Activated CD4-positive, alpha-beta T cell treated with anti-CD3 and anti-CD28 coated beads for 36 hours (primary cell): ENCODE data around the gene TMEFF1. TPM values are rescaled to one million over a fixed set of nuclear protein-coding genes. Genes with fewer than 3 reads are reported as not detected.
"Not testable (repeated sequence)": the region's sequence is repeated elsewhere in the genome, so short reads cannot be mapped to it uniquely, and the experiment has no call there.

ENCODE experiments used
- ATAC-seq: fragments of 200-7000 bp; cut with Tn5 transposase; one replicate; pipeline ENCODE4 v1.10.0; 2021; ENCODE audit warnings: mild to moderate bottlenecking, moderate library complexity
- CTCF ChIA-PET: fragments of 350-600 bp; sonication (Branson Sonifier 250); formaldehyde crosslinking; loops from one replicate; lab custom pipeline; 2021; ENCODE audit warnings: antibody characterized with exemption; lab: Charles Lee
- POLR2A ChIA-PET: fragments of 350-600 bp; sonication (Branson Sonifier 250); formaldehyde crosslinking; loops from one replicate; lab custom pipeline; 2021; ENCODE audit warnings: antibody characterized with exemption, inconsistent platforms; lab: Charles Lee
- DNase-seq: peaks from one replicate; pipeline ENCODE4 v3.0.0-alpha.2; 2020
- H3K27ac Mint-ChIP-seq: one replicate; pipeline ENCODE4 v1.8.0; 2021; ENCODE audit warnings: mixed read lengths
- H3K27me3 Mint-ChIP-seq: one replicate; pipeline ENCODE4 v1.8.0; 2021; ENCODE audit warnings: mixed read lengths
- H3K36me3 Mint-ChIP-seq: one replicate; pipeline ENCODE4 v1.8.0; 2021; ENCODE audit warnings: low read depth, mixed read lengths
- H3K4me1 Mint-ChIP-seq: one replicate; pipeline ENCODE4 v1.8.0; 2021; ENCODE audit warnings: mixed read lengths
- H3K4me3 Mint-ChIP-seq: one replicate; pipeline ENCODE4 v1.8.0; 2021; ENCODE audit warnings: mild to moderate bottlenecking, moderate library complexity, mixed read lengths
- H3K9me3 Mint-ChIP-seq: one replicate; pipeline ENCODE4 v1.8.0; 2021; ENCODE audit warnings: low read depth, mixed read lengths
- intact Hi-C, 2 experiments: fragments of 100-400 bp; cut with DNase I in 1 of 2; cut with micrococcal nuclease in 1 of 2; formaldehyde crosslinking; loops; one replicate each; pipeline versions ENCODE4 v1.14.2 to v1.15.1; 2022 to 2024; cut with DNase I, micrococcal nuclease
- total RNA-seq, 2 experiments: library from RNA; stranded (reverse); gene quantifications; one replicate each; pipeline ENCODE4 v1.2.3, GENCODE V29; 2021

TMEFF1 gene
- total RNA-seq, 2 experiments from 2014 or later: 0.27 TPM; not detected in 1

- POLR2A ChIA-PET: interaction anchor here (0.5 kb wide), 1 partner anchor 11 kb away, joined by 3 read pairs; no protein-coding TSS in a partner anchor
- Mint-ChIP-seq H3K9me3 (no peaks in the 10 kb centered on the region), H3K4me3 (no peak overlapping the region), H3K27ac (no peak overlapping the region), H3K27me3 (no peaks in the 10 kb centered on the region), H3K4me1 (peaks cover 16% of the 10 kb centered on the region), H3K36me3 (peaks cover 2% of the 10 kb centered on the region)
- DNase-seq (no peak), ATAC-seq (no peak)
- CTCF ChIA-PET: interaction anchor here (1.0 to 1.2 kb wide), 2 partner anchors 28 to 108 kb away, joined by 3 read pairs; no protein-coding TSS in a partner anchor
- intact Hi-C loops: loop anchor here in 1 of 2 experiments (10.0 kb wide), 1 partner anchor 1248 kb away; no protein-coding TSS in a partner anchor
These were observed 40.2 kb upstream of the TMEFF1 start for GRCh38 chr9:100432736-100433135.

- CTCF ChIA-PET: interaction anchor here (0.5 to 3.4 kb wide), 8 partner anchors 10 to 112 kb away, joined by 3 to 13 read pairs (median 4); partner anchors contain the start of genes MSANTD3 and TEX10
- DNase-seq (no peak), ATAC-seq (no peak)
- Mint-ChIP-seq H3K36me3 (no peaks in the 10 kb centered on the region), H3K4me1 (no peaks in the 10 kb centered on the region), H3K27ac (no peak overlapping the region), H3K27me3 (no peaks in the 10 kb centered on the region), H3K4me3 (no peak overlapping the region), H3K9me3 (no peaks in the 10 kb centered on the region)
- POLR2A ChIA-PET: no interaction called here
- intact Hi-C loops: loop anchor here in 1 of 2 experiments (5.0 to 10.0 kb wide), 3 partner anchors 409 to 1274 kb away; no protein-coding TSS in a partner anchor
These were observed 36.4 kb upstream of the TMEFF1 start for GRCh38 chr9:100436571-100436970.

- Mint-ChIP-seq H3K4me1 (no peaks in the 10 kb centered on the region), H3K27ac (no peak overlapping the region), H3K36me3 (no peaks in the 10 kb centered on the region), H3K4me3 (no peak overlapping the region), H3K27me3 (no peaks in the 10 kb centered on the region), H3K9me3 (no peaks in the 10 kb centered on the region)
- DNase-seq (peak; percentile 78), ATAC-seq (peak; percentile 47)
- ChIA-PET CTCF (interaction anchor here (0.8 to 3.4 kb wide), 17 partner anchors 9 to 874 kb away, joined by 3 to 13 read pairs (median 6); partner anchors contain the start of genes MSANTD3 and TEX10), POLR2A (no interaction called here)
- intact Hi-C loops: loop anchor here in 1 of 2 experiments (5.0 to 10.0 kb wide), 3 partner anchors 411 to 1276 kb away; no protein-coding TSS in a partner anchor
These were observed 34.8 kb upstream of the TMEFF1 start for GRCh38 chr9:100437860-100438805.

GRCh38 chr9:100440071-100440470 is 32.9 kb upstream of the TMEFF1 start:
- CTCF ChIA-PET: interaction anchor here (1.8 kb wide), 1 partner anchor 11 kb away, joined by 4 read pairs; no protein-coding TSS in a partner anchor
- no peaks in the 10 kb centered on the region for H3K9me3 Mint-ChIP-seq
- no peak overlapping the region for H3K27ac Mint-ChIP-seq
- DNase-seq (no peak), ATAC-seq (no peak)
- no peaks in the 10 kb centered on the region for H3K27me3 Mint-ChIP-seq
- H3K4me1 Mint-ChIP-seq: no peaks in the 10 kb centered on the region
- H3K36me3 Mint-ChIP-seq: peaks cover 3% of the 10 kb centered on the region
- intact Hi-C loops: no loop called here
- no peak overlapping the region for H3K4me3 Mint-ChIP-seq
- POLR2A ChIA-PET: no interaction called here

GRCh38 chr9:100440487-100440886 is 32.5 kb upstream of the TMEFF1 start:
- POLR2A ChIA-PET, H3K36me3 Mint-ChIP-seq, H3K27me3 Mint-ChIP-seq, H3K27ac Mint-ChIP-seq, H3K9me3 Mint-ChIP-seq, intact Hi-C loops, H3K4me1 Mint-ChIP-seq, H3K4me3 Mint-ChIP-seq, ATAC-seq, DNase-seq: not testable (repeated sequence)
- CTCF ChIA-PET: interaction anchor here (1.8 kb wide), 1 partner anchor 11 kb away, joined by 4 read pairs; no protein-coding TSS in a partner anchor

GRCh38 chr9:100441911-100442361 is 31.0 kb upstream of the TMEFF1 start:
- DNase-seq: no peak
- Mint-ChIP-seq H3K27ac (no peak overlapping the region), H3K4me1 (no peaks in the 10 kb centered on the region), H3K4me3 (no peak overlapping the region), H3K36me3 (peaks cover 3% of the 10 kb centered on the region), H3K9me3 (no peaks in the 10 kb centered on the region), H3K27me3 (no peaks in the 10 kb centered on the region)
- intact Hi-C loops: no loop called here
- ATAC-seq: no peak
- ChIA-PET POLR2A (no interaction called here), CTCF (interaction anchor here (0.7 to 1.8 kb wide), 2 partner anchors 13 to 145 kb away, joined by 3 to 4 read pairs; no protein-coding TSS in a partner anchor)

GRCh38 chr9:100443781-100444768 is 28.9 kb upstream of the TMEFF1 start:
- POLR2A ChIA-PET: no interaction called here
- Mint-ChIP-seq H3K27me3 (no peaks in the 10 kb centered on the region), H3K36me3 (peaks cover 3% of the 10 kb centered on the region), H3K9me3 (no peaks in the 10 kb centered on the region), H3K4me3 (no peak overlapping the region), H3K4me1 (peaks cover under 1% of the 10 kb centered on the region), H3K27ac (no peak overlapping the region)
- ATAC-seq: no peak
- CTCF ChIA-PET: interaction anchor here (0.7 to 0.9 kb wide), 2 partner anchors 10 to 79 kb away, joined by 3 to 6 read pairs; no protein-coding TSS in a partner anchor
- intact Hi-C loops: no loop called here
- no peak for DNase-seq

GRCh38 chr9:100445161-100445902 is 27.6 kb upstream of the TMEFF1 start:
- no peak for DNase-seq
- intact Hi-C loops: no loop called here
- peaks cover 7% of the 10 kb centered on the region for H3K4me1 Mint-ChIP-seq
- no peaks in the 10 kb centered on the region for H3K27me3 Mint-ChIP-seq
- H3K36me3 Mint-ChIP-seq: peaks cover 3% of the 10 kb centered on the region
- H3K4me3 Mint-ChIP-seq: no peak overlapping the region
- ATAC-seq: no peak
- H3K9me3 Mint-ChIP-seq: no peaks in the 10 kb centered on the region
- H3K27ac Mint-ChIP-seq: no peak overlapping the region
- ChIA-PET POLR2A (no interaction called here), CTCF (no interaction called here)

- no peaks in the 10 kb centered on the region for H3K27me3 Mint-ChIP-seq
- POLR2A ChIA-PET: no interaction called here
- H3K4me3 Mint-ChIP-seq: no peak overlapping the region
- H3K9me3 Mint-ChIP-seq: no peaks in the 10 kb centered on the region
- H3K27ac Mint-ChIP-seq: no peak overlapping the region
- DNase-seq (no peak), ATAC-seq (no peak)
- H3K4me1 Mint-ChIP-seq: peaks cover 7% of the 10 kb centered on the region
- CTCF ChIA-PET: interaction anchor here (0.6 to 1.9 kb wide), 2 partner anchors 8 to 30 kb away, joined by 3 to 8 read pairs; no protein-coding TSS in a partner anchor
- peaks cover 10% of the 10 kb centered on the region for H3K36me3 Mint-ChIP-seq
- intact Hi-C loops: no loop called here
These were observed 26.9 kb upstream of the TMEFF1 start for GRCh38 chr9:100445903-100446549.

- intact Hi-C loops: no loop called here
- Mint-ChIP-seq H3K36me3 (peaks cover 15% of the 10 kb centered on the region), H3K27me3 (no peaks in the 10 kb centered on the region), H3K4me1 (peaks cover 7% of the 10 kb centered on the region), H3K27ac (no peak overlapping the region), H3K4me3 (no peak overlapping the region), H3K9me3 (no peaks in the 10 kb centered on the region)
- ATAC-seq (no peak), DNase-seq (no peak)
- ChIA-PET POLR2A (no interaction called here), CTCF (interaction anchor here (0.9 to 1.9 kb wide), 2 partner anchors 9 to 101 kb away, joined by 3 to 8 read pairs; no protein-coding TSS in a partner anchor)
These were observed 25.9 kb upstream of the TMEFF1 start for GRCh38 chr9:100447041-100447440.
